Mesothelial cell of epicardium (in vitro differentiated cells): ENCODE data around the gene BCO2. TPM values are rescaled to one million over a fixed set of nuclear protein-coding genes. Genes with fewer than 3 reads are reported as not detected.

Source experiments
- DNase-seq, 2 experiments: peaks; one replicate each; pipeline ENCODE4 v3.0.0; 2021; ENCODE audit warnings: low spot score in 2 of 2; ENCODE audit not compliant: unreplicated experiment in 2 of 2
- H3K27ac Mint-ChIP-seq: 2 replicates; pipeline ENCODE4 v1.8.0; 2021; ENCODE audit warnings: mixed read lengths
- H3K27me3 Mint-ChIP-seq: 2 replicates; pipeline ENCODE4 v1.8.0; 2021; ENCODE audit warnings: low read depth, mixed read lengths
- H3K36me3 Mint-ChIP-seq: 2 replicates; pipeline ENCODE4 v1.8.0; 2021; ENCODE audit warnings: mixed read lengths
- H3K4me1 Mint-ChIP-seq: 2 replicates; pipeline ENCODE4 v1.8.0; 2021; ENCODE audit warnings: mixed read lengths
- H3K4me3 Mint-ChIP-seq: 2 replicates; pipeline ENCODE4 v1.8.0; 2021; ENCODE audit warnings: mild to moderate bottlenecking, moderate library complexity, mixed read lengths
- H3K9me3 Mint-ChIP-seq: 2 replicates; pipeline ENCODE4 v1.8.0; 2021; ENCODE audit warnings: mixed read lengths
- total RNA-seq: library from RNA; stranded (reverse); gene quantifications from 3 replicates; pipeline ENCODE4 v1.2.1, GENCODE V29; 2021
- TF ChIP-seq, protein P1 (sequence below): fragments of 200-600 bp; sonication (generic); IDR thresholded peaks from one replicate; pipeline ENCODE4 v1.5.0; 2021; ENCODE audit warnings: antibody characterized with exemption; ENCODE audit not compliant: unreplicated experiment

BCO2 gene
- total RNA-seq, 1 donor from 2014 or later, result 43.4 TPM

DNA sequence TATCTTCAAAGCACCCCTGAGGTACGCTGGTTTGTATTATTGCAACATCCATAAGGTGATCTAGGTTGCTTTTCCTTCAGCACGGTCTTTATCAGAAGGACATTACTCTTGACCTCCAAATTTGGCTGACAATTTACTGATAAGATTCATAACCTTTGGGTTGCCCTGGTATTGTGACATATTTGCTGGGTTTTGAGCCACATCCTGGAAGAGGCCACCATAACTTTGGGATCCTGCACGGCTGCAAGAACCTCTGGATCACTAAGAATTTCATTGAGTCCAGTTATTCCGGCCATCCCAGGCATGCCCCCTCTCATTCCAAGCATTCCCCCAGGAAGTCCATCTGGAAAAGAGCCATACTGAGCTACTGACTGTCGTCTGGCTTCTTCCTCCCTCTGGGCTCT, 91.9 kb downstream of the BCO2 start:
- no peak for DNase-seq
- TF ChIP-seq, protein P1, sequence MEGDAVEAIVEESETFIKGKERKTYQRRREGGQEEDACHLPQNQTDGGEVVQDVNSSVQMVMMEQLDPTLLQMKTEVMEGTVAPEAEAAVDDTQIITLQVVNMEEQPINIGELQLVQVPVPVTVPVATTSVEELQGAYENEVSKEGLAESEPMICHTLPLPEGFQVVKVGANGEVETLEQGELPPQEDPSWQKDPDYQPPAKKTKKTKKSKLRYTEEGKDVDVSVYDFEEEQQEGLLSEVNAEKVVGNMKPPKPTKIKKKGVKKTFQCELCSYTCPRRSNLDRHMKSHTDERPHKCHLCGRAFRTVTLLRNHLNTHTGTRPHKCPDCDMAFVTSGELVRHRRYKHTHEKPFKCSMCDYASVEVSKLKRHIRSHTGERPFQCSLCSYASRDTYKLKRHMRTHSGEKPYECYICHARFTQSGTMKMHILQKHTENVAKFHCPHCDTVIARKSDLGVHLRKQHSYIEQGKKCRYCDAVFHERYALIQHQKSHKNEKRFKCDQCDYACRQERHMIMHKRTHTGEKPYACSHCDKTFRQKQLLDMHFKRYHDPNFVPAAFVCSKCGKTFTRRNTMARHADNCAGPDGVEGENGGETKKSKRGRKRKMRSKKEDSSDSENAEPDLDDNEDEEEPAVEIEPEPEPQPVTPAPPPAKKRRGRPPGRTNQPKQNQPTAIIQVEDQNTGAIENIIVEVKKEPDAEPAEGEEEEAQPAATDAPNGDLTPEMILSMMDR, result no peak
- no peak overlapping the region for H3K27ac Mint-ChIP-seq
- peaks cover 5% of the 10 kb centered on the region for H3K9me3 Mint-ChIP-seq
- no peaks in the 10 kb centered on the region for H3K27me3 Mint-ChIP-seq
- no peak overlapping the region for H3K4me3 Mint-ChIP-seq
- peaks cover 16% of the 10 kb centered on the region for H3K4me1 Mint-ChIP-seq
- no peaks in the 10 kb centered on the region for H3K36me3 Mint-ChIP-seq

DNA sequence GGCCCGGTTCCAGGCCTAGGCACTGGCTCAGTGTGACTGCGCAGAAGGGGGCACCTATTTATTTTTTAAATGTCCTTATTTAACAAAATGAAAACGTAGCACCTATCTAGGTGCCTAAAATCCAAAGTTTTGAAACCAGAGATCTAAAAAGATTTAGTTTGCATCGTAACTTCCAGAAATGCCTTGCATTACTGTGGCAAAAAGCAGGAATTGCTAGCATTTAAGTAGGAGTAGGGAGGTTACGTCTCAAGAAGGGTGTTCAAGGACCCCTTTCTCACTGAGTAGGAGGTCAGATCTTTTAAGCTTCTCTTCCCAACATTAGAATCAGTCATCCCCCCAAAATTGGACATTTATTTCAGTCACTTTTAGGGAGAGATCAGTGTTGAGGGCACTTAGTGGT, 93.1 kb downstream of the BCO2 start:
- H3K36me3 Mint-ChIP-seq, result no peaks in the 10 kb centered on the region
- H3K4me1 Mint-ChIP-seq, result peaks cover 16% of the 10 kb centered on the region
- H3K4me3 Mint-ChIP-seq, result no peak overlapping the region
- DNase-seq, result no peak
- H3K27me3 Mint-ChIP-seq, result no peaks in the 10 kb centered on the region
- H3K9me3 Mint-ChIP-seq, result peaks cover 4% of the 10 kb centered on the region
- no peak overlapping the region for H3K27ac Mint-ChIP-seq
- TF ChIP-seq, protein P1, result no peak

Other genes with a start within 250 kb of the BCO2 start
- gene DIXDC1, start 238.2 kb upstream of the BCO2 start, total RNA-seq, result 20.0 to 21.2 TPM (median 20.3 TPM) in 3 replicates
- gene DLAT, start 150.1 kb upstream of the BCO2 start, total RNA-seq, result 23.8 to 26.5 TPM (median 25.0 TPM) in 3 replicates
- 1.2 to 1.9 TPM (median 1.3 TPM) in 3 replicates for gene PIH1D2, start 101.5 kb upstream of the BCO2 start, total RNA-seq
- gene NKAPD1, start 101.2 kb upstream of the BCO2 start, total RNA-seq, result 23.3 to 28.0 TPM (median 26.3 TPM) in 3 replicates
- 48.8 to 51.9 TPM (median 51.5 TPM) in 3 replicates for gene TIMM8B, start 88.8 kb upstream of the BCO2 start, total RNA-seq
- 44.4 to 48.6 TPM (median 47.3 TPM) in 3 replicates for gene SDHD, start 88.6 kb upstream of the BCO2 start, total RNA-seq
- gene IL18, start 11.4 kb upstream of the BCO2 start, total RNA-seq, result 0.24 to 0.31 TPM (median 0.29 TPM) in 3 replicates
- 0.36 to 0.65 TPM in 2 of 3 replicates, not detected in the other for gene TEX12, start 8.1 kb upstream of the BCO2 start, total RNA-seq
- 54.9 to 59.3 TPM (median 56.2 TPM) in 3 replicates for gene PTS, start 50.9 kb downstream of the BCO2 start, total RNA-seq
- not detected in 3 replicates for gene PLET1, start 85.3 kb downstream of the BCO2 start, total RNA-seq